ENCODE measurements around the gene MYO7A.
A peak's percentile ranks its signal among the peaks of the same experiment; 100 is the strongest.

Gene MYO7A

DNA sequence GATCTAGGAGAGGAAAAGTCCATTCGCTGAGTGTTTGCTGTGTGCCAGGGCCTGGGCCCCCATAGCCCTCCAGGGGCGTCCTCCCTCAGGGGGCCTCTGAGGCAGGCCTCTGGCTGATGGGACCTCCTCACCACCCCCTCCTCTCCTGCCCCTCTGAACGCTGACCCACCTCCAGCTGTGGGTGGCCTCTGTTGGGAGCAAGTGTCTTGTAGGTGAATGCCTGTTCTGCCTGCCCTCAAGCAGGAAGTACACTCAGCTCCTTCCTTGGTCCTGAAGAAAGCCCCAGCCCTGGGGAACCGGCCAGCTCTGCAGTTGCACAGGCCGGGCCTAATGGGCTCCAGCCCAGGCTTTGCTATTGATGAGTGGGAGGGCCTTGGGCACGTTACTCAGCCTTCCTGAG, 3.5 kb downstream of the MYO7A start:
- H3K36me3 ChIP-seq: no peaks in the 10 kb centered on the region
- TF ChIP-seq Cebpa-rat (IDR thresholded peaks at IDR 0.05): no peak
- H3K27me3 ChIP-seq: no peaks in the 10 kb centered on the region
- 0 out of 2 replicates have a peak, but pooled peaks cover 4% of the 10 kb centered on the region for H3K9me3 ChIP-seq
- H3K4me2 ChIP-seq: peak overlapping the region; percentile 59
- no peaks in the 10 kb centered on the region for H4K20me1 ChIP-seq
- H3K4me1 ChIP-seq: peaks cover 67% of the 10 kb centered on the region
- peak overlapping the region; percentile 61; the same call in 1 of the 2 replicates for H3K27ac ChIP-seq
- no peak overlapping the region for H3K4me3 ChIP-seq
- no peak overlapping the region for H3K9ac ChIP-seq

GRCh38 chr11:77135069-77135468, 7.0 kb downstream of the MYO7A start:
- Histone ChIP-seq H3K36me3 (no peaks in the 10 kb centered on the region), H3K9me3 (0 out of 2 replicates have a peak, but pooled peaks cover 4% of the 10 kb centered on the region), H3K4me2 (no peak overlapping the region), H3K4me3 (no peak overlapping the region), H3K27ac (no peak overlapping the region), H4K20me1 (no peaks in the 10 kb centered on the region), H3K9ac (no peak overlapping the region), H3K4me1 (peaks cover 70% of the 10 kb centered on the region), H3K27me3 (no peaks in the 10 kb centered on the region)
- no peak for TF ChIP-seq Cebpa-rat (IDR thresholded peaks at IDR 0.05)

GRCh38 chr11:77136074-77136473, 8.0 kb downstream of the MYO7A start:
- no peak overlapping the region; the same call in 1 of the 2 replicates for H3K27ac ChIP-seq
- no peak overlapping the region for H3K9ac ChIP-seq
- H3K36me3 ChIP-seq: no peaks in the 10 kb centered on the region
- no peaks in the 10 kb centered on the region for H3K27me3 ChIP-seq
- peaks cover 70% of the 10 kb centered on the region for H3K4me1 ChIP-seq
- no peak for TF ChIP-seq Cebpa-rat (IDR thresholded peaks at IDR 0.05)
- H3K4me2 ChIP-seq: peak overlapping the region; percentile 96
- H4K20me1 ChIP-seq: no peaks in the 10 kb centered on the region
- H3K4me3 ChIP-seq: no peak overlapping the region
- 0 out of 2 replicates have a peak, but pooled peaks cover 4% of the 10 kb centered on the region for H3K9me3 ChIP-seq

DNA sequence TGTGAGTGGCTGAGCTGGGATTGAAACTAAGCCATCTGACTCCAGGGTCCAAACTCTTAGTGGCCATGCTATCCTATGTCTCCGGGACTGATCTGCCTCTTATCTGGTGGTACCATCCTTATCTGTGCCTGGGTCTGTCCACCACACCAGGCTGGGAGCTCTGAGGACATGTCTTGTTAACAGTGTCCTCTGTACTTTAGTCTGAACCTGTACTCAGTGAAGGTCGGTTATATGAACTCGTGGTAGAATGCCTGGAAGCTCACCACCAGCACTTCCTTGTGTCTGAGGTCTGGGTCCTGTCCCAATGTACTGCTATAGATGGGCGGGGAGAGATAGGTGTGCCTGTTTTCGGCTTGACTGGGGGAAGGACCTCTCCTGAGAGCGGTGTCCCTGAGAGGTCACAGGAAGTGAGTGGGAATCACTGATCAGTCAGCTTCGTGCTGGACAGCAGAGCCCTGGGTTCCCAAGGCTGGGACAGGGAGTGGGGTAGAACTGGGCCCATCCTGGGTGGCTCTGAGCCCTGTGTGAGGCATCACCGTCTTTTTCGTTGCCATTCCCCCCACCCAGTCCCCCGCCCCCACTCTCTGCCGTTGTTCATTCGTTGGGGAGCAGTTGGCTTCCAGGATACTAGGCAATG, 8.9 kb downstream of the MYO7A start:
- no peak for TF ChIP-seq Cebpa-rat (IDR thresholded peaks at IDR 0.05)
- no peak overlapping the region for H3K4me3 ChIP-seq
- no peak overlapping the region for H3K9ac ChIP-seq
- H3K27me3 ChIP-seq: no peaks in the 10 kb centered on the region
- no peaks in the 10 kb centered on the region for H3K36me3 ChIP-seq
- peak overlapping the region; percentile 96 for H3K4me2 ChIP-seq
- no peaks in the 10 kb centered on the region for H4K20me1 ChIP-seq
- H3K9me3 ChIP-seq: 0 out of 2 replicates have a peak, but pooled peaks cover 4% of the 10 kb centered on the region
- H3K27ac ChIP-seq: no peak overlapping the region; the same call in 1 of the 2 replicates
- peaks cover 70% of the 10 kb centered on the region for H3K4me1 ChIP-seq

- H3K9ac ChIP-seq: peak overlapping the region; percentile 57
- peak overlapping the region; percentile 64 for H3K4me3 ChIP-seq
- H3K9me3 ChIP-seq: 0 out of 2 replicates have a peak, but pooled peaks cover 4% of the 10 kb centered on the region
- H3K4me1 ChIP-seq: peaks cover 72% of the 10 kb centered on the region
- H3K27me3 ChIP-seq: no peaks in the 10 kb centered on the region
- H3K4me2 ChIP-seq: peak overlapping the region; percentile 96
- TF ChIP-seq Cebpa-rat (IDR thresholded peaks at IDR 0.05): no peak
- H4K20me1 ChIP-seq: no peaks in the 10 kb centered on the region
- peak overlapping the region; percentile 73; the same call in 1 of the 2 replicates for H3K27ac ChIP-seq
- no peaks in the 10 kb centered on the region for H3K36me3 ChIP-seq
Observed at GRCh38 chr11:77137421-77137820, 9.4 kb downstream of the MYO7A start.

DNA sequence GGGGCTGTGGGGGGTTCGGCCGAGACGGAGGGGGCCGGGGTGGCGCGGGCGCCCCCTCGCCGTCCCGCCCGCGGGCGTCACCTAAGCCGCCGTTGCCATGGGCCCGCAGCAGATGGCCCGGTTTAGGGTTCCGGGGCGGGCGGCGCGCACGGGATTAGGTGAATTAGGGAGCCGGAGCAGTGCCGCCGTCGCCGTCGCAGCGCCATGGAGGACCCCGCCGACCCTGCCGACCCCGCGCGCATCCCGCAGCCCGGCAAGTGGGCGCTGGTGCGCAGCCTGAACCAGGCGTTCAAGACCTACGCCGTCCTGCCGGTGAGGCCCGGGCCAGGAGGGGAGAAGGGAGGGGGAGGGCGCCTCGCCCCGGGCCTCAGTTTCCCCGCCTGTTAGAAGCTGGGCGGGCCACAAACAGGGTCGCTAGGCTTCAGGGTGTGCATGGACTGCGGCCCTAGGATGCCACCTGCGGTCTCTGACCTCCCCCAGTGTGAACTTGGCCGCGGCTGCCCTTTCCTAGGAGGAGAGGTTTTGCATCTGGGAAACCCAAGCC, 10.1 kb downstream of the MYO7A start:
- Histone ChIP-seq H3K27me3 (no peaks in the 10 kb centered on the region), H4K20me1 (no peaks in the 10 kb centered on the region), H3K4me2 (peak overlapping the region; percentile 96), H3K4me1 (peaks cover 79% of the 10 kb centered on the region), H3K27ac (peak overlapping the region; percentile 73), H3K4me3 (peak overlapping the region; percentile 64), H3K9ac (peak overlapping the region; percentile 57), H3K9me3 (0 out of 2 replicates have a peak, but pooled peaks cover under 1% of the 10 kb centered on the region), H3K36me3 (no peaks in the 10 kb centered on the region)
- no peak for TF ChIP-seq Cebpa-rat (IDR thresholded peaks at IDR 0.05)

DNA sequence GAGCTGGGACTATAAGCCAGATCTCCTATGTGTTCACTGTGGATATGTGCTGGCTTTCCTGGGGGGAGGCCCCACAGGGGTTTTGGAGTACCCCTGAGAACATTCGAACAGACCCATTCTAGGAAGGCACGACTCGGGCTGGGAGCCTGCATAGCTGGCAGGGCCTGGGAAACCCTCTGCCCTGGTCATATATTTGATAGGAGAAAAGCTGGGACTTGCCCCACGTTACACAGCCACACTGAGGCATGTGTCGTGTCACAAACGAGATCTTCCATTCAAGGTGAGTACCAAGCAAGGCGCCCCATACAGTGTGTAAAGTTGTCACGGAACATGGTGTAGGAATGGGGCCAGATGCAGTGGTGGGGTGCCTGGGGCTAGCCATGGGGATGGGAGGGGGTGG, 11.2 kb downstream of the MYO7A start:
- Histone ChIP-seq H3K27ac (no peak overlapping the region), H3K4me3 (peak overlapping the region; percentile 64; the same call in 1 of the 2 replicates), H3K9ac (no peak overlapping the region), H3K9me3 (no peaks in the 10 kb centered on the region), H3K4me2 (peak overlapping the region; percentile 96), H3K4me1 (peaks cover 87% of the 10 kb centered on the region), H4K20me1 (no peaks in the 10 kb centered on the region), H3K27me3 (no peaks in the 10 kb centered on the region), H3K36me3 (no peaks in the 10 kb centered on the region)
- no peak for TF ChIP-seq Cebpa-rat (IDR thresholded peaks at IDR 0.05)

DNA sequence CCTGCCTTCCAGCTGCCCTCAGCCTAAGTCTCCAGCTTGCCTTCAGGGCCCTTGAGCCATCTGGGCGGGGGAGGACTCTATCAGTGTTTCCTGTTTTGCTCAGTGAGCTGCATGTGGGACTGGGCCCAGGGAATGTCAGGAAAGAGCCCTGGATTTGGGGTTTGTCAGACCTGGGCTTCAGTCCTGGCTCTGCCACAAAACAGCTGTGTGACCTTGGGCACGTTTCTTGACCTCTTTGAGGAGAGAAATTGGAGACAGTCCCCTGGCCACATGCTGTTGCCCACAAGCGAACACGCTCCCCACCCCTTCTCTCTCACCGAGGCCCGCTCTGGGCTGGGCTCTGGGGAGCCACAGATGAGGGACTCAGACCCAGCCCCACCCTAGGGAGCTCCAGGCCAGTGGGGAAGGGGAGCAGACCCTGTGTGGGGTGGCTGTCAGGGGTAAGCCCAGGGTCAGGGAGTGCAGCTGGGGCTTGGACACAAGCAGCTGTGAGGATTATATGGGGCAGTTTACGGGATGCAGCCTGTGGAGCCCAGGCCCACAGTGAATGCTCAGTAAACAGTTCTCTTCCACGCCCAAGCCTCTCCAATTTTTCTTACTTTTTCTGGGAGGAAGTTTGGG, 12.3 kb downstream of the MYO7A start:
- peak overlapping the region; percentile 46 for H3K27ac ChIP-seq
- peak overlapping the region; percentile 96 for H3K4me2 ChIP-seq

GRCh38 chr11:77141034-77141433, 13.0 kb downstream of the MYO7A start:
- Histone ChIP-seq H3K9me3 (no peaks in the 10 kb centered on the region), H3K4me3 (no peak overlapping the region), H3K9ac (no peak overlapping the region), H3K27me3 (no peaks in the 10 kb centered on the region), H4K20me1 (no peaks in the 10 kb centered on the region), H3K4me2 (peak overlapping the region; percentile 96; the same call in 1 of the 2 replicates), H3K27ac (no peak overlapping the region), H3K36me3 (no peaks in the 10 kb centered on the region), H3K4me1 (peaks cover 79% of the 10 kb centered on the region)
- TF ChIP-seq Cebpa-rat (IDR thresholded peaks at IDR 0.05): no peak

More for the DNA sequence above, 12.3 kb downstream of the MYO7A start:
- Histone ChIP-seq H3K9me3 (no peaks in the 10 kb centered on the region), H3K4me1 (peaks cover 86% of the 10 kb centered on the region), H3K36me3 (no peaks in the 10 kb centered on the region), H3K9ac (peak overlapping the region; percentile 41; the same call in 1 of the 2 replicates), H3K4me3 (no peak overlapping the region), H4K20me1 (no peaks in the 10 kb centered on the region), H3K27me3 (no peaks in the 10 kb centered on the region)
- TF ChIP-seq Cebpa-rat (IDR thresholded peaks at IDR 0.05): no peak

DNA sequence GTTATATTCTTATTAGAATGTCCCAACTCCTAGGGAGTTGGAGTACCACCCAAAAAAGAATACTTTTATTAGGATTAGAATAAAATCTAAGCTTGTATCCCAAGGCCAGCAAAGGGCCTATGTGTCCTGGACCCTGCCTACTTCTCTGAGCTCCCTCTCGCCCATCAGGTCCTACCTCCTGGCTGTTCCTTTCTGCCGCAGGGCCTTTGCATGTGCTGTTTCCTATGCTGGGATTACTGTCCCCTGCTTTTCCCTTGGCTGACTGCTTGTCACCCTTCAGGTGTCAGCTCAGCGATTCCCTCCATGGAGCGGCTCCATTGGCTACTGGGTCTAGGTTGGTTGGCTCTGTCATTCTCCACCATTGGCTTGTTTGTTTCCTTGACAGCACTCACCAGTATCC, 13.4 kb downstream of the MYO7A start:
- Histone ChIP-seq H4K20me1 (no peaks in the 10 kb centered on the region), H3K36me3 (no peaks in the 10 kb centered on the region), H3K4me2 (peak overlapping the region; percentile 63), H3K27ac (no peak overlapping the region), H3K4me3 (no peak overlapping the region), H3K27me3 (no peaks in the 10 kb centered on the region), H3K9ac (no peak overlapping the region), H3K4me1 (peaks cover 78% of the 10 kb centered on the region), H3K9me3 (no peaks in the 10 kb centered on the region)
- no peak for TF ChIP-seq Cebpa-rat (IDR thresholded peaks at IDR 0.05)

Data from BLaER1 (cell line).